H1 (cell line): ENCODE measurements around the gene PLEKHB1.

ENCODE experiments used
- CHD1 ChIP-seq: IDR thresholded peaks from 2 replicates; pipeline ENCODE4 v1.6.1; 2012; ENCODE audit warnings: low read depth, low read length, improper control_type of control experiment
- CTCF ChIP-seq, 3 experiments: IDR thresholded peaks; 1 replicate in 2 of 3; 2 replicates in 1 of 3; pipeline versions ENCODE4 v1.5.1 to v1.6.1; 2011; ENCODE audit warnings: low read length in 3 of 3, mild to moderate bottlenecking in 3 of 3, inconsistent platforms in 2 of 3, low read depth in 1 of 3, moderate library complexity in 1 of 3; ENCODE audit not compliant: insufficient read depth in 1 of 3; ENCODE audit errors: control extremely low read depth in 1 of 3
- E2F6 ChIP-seq: IDR thresholded peaks from 2 replicates; pipeline ENCODE4 v1.6.1; 2012; ENCODE audit warnings: inconsistent platforms
- EZH2 ChIP-seq: fragments of 200-600 bp; sonication (generic); IDR thresholded peaks from 2 replicates; pipeline ENCODE4 v1.7.1; 2012; ENCODE audit warnings: low read depth, mild to moderate bottlenecking, moderate library complexity, low read length, inconsistent platforms; ENCODE audit not compliant: severe bottlenecking
- FOSL1 ChIP-seq: IDR thresholded peaks from 2 replicates; pipeline ENCODE4 v1.6.1; 2011; ENCODE audit warnings: mild to moderate bottlenecking, low read depth, low read length, moderate library complexity; ENCODE audit not compliant: insufficient read depth
- JUN ChIP-seq: IDR thresholded peaks from 2 replicates; pipeline ENCODE4 v1.6.1; 2011; ENCODE audit warnings: low read depth, mild to moderate bottlenecking, improper control_type of control experiment, low read length
- JUND ChIP-seq: IDR thresholded peaks from 2 replicates; pipeline ENCODE4 v1.6.1; 2011; ENCODE audit warnings: mild to moderate bottlenecking, improper control_type of control experiment, low read length
- MAX ChIP-seq: IDR thresholded peaks from 2 replicates; pipeline ENCODE4 v1.6.1; 2012; ENCODE audit warnings: inconsistent platforms
- RAD21 ChIP-seq, 2 experiments: IDR thresholded peaks in 1 of 2; conservative IDR thresholded peaks in 1 of 2; 2 replicates each; pipeline ENCODE4 v1.6.1; 2011; ENCODE audit warnings: low read depth in 2 of 2, low read length in 2 of 2, improper control_type of control experiment in 1 of 2, inconsistent platforms in 1 of 2, mild to moderate bottlenecking in 1 of 2, moderate library complexity in 1 of 2
- TCF12 ChIP-seq: IDR thresholded peaks from 2 replicates; pipeline ENCODE4 v1.6.1; 2011; ENCODE audit warnings: low read depth, mild to moderate bottlenecking, low read length
- TEAD4 ChIP-seq: IDR thresholded peaks from 2 replicates; pipeline ENCODE4 v1.6.1; 2012; ENCODE audit warnings: low read depth, low read length, inconsistent platforms, mixed read lengths

- no peak for TF ChIP-seq MAX
- no peak for TF ChIP-seq TEAD4
- no peak for TF ChIP-seq EZH2
- no peak for TF ChIP-seq FOSL1
- no peak for TF ChIP-seq CTCF (IDR thresholded peaks at IDR 0.05; ENCODE audit: control extremely low read depth in 1 of 3, insufficient read depth in 1 of 3, low read depth in 1 of 3, low read length in 3 of 3)
- no peak for TF ChIP-seq RAD21 (IDR thresholded peaks at IDR 0.05 in 1 of 2, conservative IDR thresholded peaks at IDR 0.05 in 1 of 2; ENCODE audit: low read depth in 2 of 2, low read length in 2 of 2)
- no peak for TF ChIP-seq CHD1
- TF ChIP-seq E2F6: no peak
- no peak for TF ChIP-seq JUND
- no peak for TF ChIP-seq TCF12
- TF ChIP-seq JUN: no peak
These were observed 31.8 kb upstream of the PLEKHB1 start for GRCh38 chr11:73614591-73614990.
